GM12878 (cell line): ENCODE data around the gene ANKRD13D. TPM values are rescaled to one million over a fixed set of nuclear protein-coding genes. Genes with fewer than 3 reads are reported as not detected.

Experiments
- ATAC-seq: fragments of 200-7000 bp; cut with Tn5 transposase; 3 replicates; pipeline ENCODE4 v1.9.1; 2020; ENCODE audit warnings: mild to moderate bottlenecking, moderate library complexity
- BruUV-seq: library from RNA; stranded (reverse); fragments of 400-500 nt; replicated peaks from 2 replicates; lab custom pipeline; 2021; lab: Mats Ljungman, UMichigan
- CTCF ChIA-PET: fragments of 300-600 bp; sonication (Branson Sonifier 250); formaldehyde crosslinking; extraction: SDS; loops from one replicate; lab custom pipeline; 2021; ENCODE audit warnings: inconsistent platforms; lab: Yijun Ruan, JAX
- POLR2A ChIA-PET: fragments of 350-600 bp; formaldehyde crosslinking; extraction: SDS; loops from one replicate; lab custom pipeline; 2021; ENCODE audit warnings: inconsistent platforms; lab: Charles Lee
- RAD21 ChIA-PET: fragments of 300-600 bp; sonication (Branson Sonifier 250); formaldehyde crosslinking; loops from one replicate; lab custom pipeline; 2023; ENCODE audit warnings: antibody characterized with exemption; ENCODE audit not compliant: unreplicated experiment; lab: Charles Lee
- SMC1A ChIA-PET: fragments of 300-600 bp; sonication (Branson Sonifier 250); formaldehyde crosslinking; loops from one replicate; lab custom pipeline; 2023; ENCODE audit not compliant: unreplicated experiment, uncharacterized antibody; lab: Charles Lee
- DNase-seq: peaks from one replicate; pipeline ENCODE4 v3.0.0-alpha.2; 2011; ENCODE audit warnings: low read depth, low spot score
- FAIRE-seq: peaks from 3 replicates; lab custom pipeline; 2011; peaks lifted over from hg19 to GRCh38; lab: Jason Lieb, UNC
- H2AFZ ChIP-seq: 2 replicates; pipeline ENCODE4 v1.6.0; 2011; ENCODE audit warnings: low read depth, low read length, control low read depth; ENCODE audit not compliant: control insufficient read depth
- H3K27ac ChIP-seq: 2 replicates; pipeline ENCODE4 v1.5.1; 2011; ENCODE audit warnings: control low read depth; ENCODE audit not compliant: control insufficient read depth, insufficient read depth
- H3K27me3 ChIP-seq, 2 experiments: replicated peaks in 1 of 2; 2 replicates each; pipeline versions ENCODE4 v1.6.0 to v1.6.1; 2011; ENCODE audit warnings: low read length in 1 of 2; ENCODE audit not compliant: control insufficient read depth in 2 of 2, insufficient read depth in 2 of 2
- H3K36me3 ChIP-seq, 2 experiments: 2 replicates each; pipeline ENCODE4 v1.5.1; 2011; ENCODE audit warnings: low read length in 1 of 2; ENCODE audit not compliant: control insufficient read depth in 2 of 2, insufficient read depth in 2 of 2
- H3K4me1 ChIP-seq: 2 replicates; pipeline ENCODE4 v1.6.1; 2011; ENCODE audit warnings: mild to moderate bottlenecking, low read length, moderate library complexity, mixed read lengths; ENCODE audit not compliant: control insufficient read depth, insufficient read depth
- H3K4me2 ChIP-seq: 2 replicates; pipeline ENCODE4 v1.6.0; 2011; ENCODE audit warnings: control low read depth; ENCODE audit not compliant: control insufficient read depth, insufficient read depth
- H3K4me3 ChIP-seq: fragments of 200-600 bp; sonication (generic); 2 replicates; pipeline ENCODE4 v1.5.1; 2016
- H3K79me2 ChIP-seq: 2 replicates; pipeline ENCODE4 v1.6.0; 2011; ENCODE audit warnings: low read length; ENCODE audit not compliant: control insufficient read depth, insufficient read depth
- H3K9ac ChIP-seq: 2 replicates; pipeline ENCODE4 v1.8.0; 2011; ENCODE audit warnings: low read length, control low read depth, mixed read lengths; ENCODE audit not compliant: control insufficient read depth, insufficient read depth
- H3K9me3 ChIP-seq: replicated peaks from 3 replicates; pipeline ENCODE4 v1.5.1; 2011; ENCODE audit warnings: mild to moderate bottlenecking, low read length; ENCODE audit not compliant: control insufficient read depth, insufficient read depth
- H4K20me1 ChIP-seq: 2 replicates; pipeline ENCODE4 v1.6.0; 2011; ENCODE audit not compliant: control insufficient read depth, insufficient read depth
- BCL3 ChIP-seq: IDR thresholded peaks from 2 replicates; pipeline ENCODE4 v1.6.1; 2011; ENCODE audit warnings: borderline replicate concordance, low read depth, mild to moderate bottlenecking, moderate library complexity, low read length; ENCODE audit not compliant: insufficient read depth, poor library complexity, severe bottlenecking
- DPF2 ChIP-seq: fragments of 450-650 bp; IDR thresholded peaks from 2 replicates; pipeline ENCODE4 v1.6.1; 2017; ENCODE audit warnings: mild to moderate bottlenecking
- FOS ChIP-seq: IDR thresholded peaks from 3 replicates; pipeline ENCODE4 v1.6.1; 2011; ENCODE audit warnings: borderline replicate concordance; ENCODE audit not compliant: insufficient read length; ENCODE audit errors: extremely low read depth
- IRF5 ChIP-seq: fragments of 450-650 bp; IDR thresholded peaks from 2 replicates; pipeline ENCODE4 v1.6.1; 2017; ENCODE audit warnings: borderline replicate concordance
- NFYA ChIP-seq: IDR thresholded peaks from 2 replicates; pipeline ENCODE4 v1.6.1; 2011; ENCODE audit warnings: low read depth, mild to moderate bottlenecking, low read length, improper control_type of control experiment, borderline replicate concordance
- NR2C2 ChIP-seq: IDR thresholded peaks from 2 replicates; pipeline ENCODE4 v1.6.1; 2011; ENCODE audit warnings: borderline replicate concordance, low read depth; ENCODE audit not compliant: control insufficient read depth, insufficient read length
- PML ChIP-seq: IDR thresholded peaks from 2 replicates; pipeline ENCODE4 v1.6.1; 2012; ENCODE audit warnings: low read length, inconsistent platforms
- POLR2A ChIP-seq: IDR thresholded peaks from 2 replicates; pipeline ENCODE4 v1.6.1; 2011; ENCODE audit warnings: low read depth, mild to moderate bottlenecking, low read length
- RBBP5 ChIP-seq: fragments of 200-600 bp; sonication (generic); conservative IDR thresholded peaks from 2 replicates; pipeline ENCODE4 v1.6.1; 2016
- SKIL ChIP-seq: fragments of 450-650 bp; IDR thresholded peaks from 2 replicates; pipeline ENCODE4 v1.6.1; 2017; ENCODE audit warnings: mild to moderate bottlenecking, low read depth, inconsistent platforms; ENCODE audit not compliant: poor library complexity, severe bottlenecking
- SRF ChIP-seq, 2 experiments: IDR thresholded peaks; 2 replicates each; pipeline ENCODE4 v1.6.1; 2011; ENCODE audit warnings: low read depth in 2 of 2, low read length in 2 of 2, mild to moderate bottlenecking in 1 of 2, moderate library complexity in 1 of 2
- TCF3 ChIP-seq: IDR thresholded peaks from 2 replicates; pipeline ENCODE4 v1.6.1; 2012; ENCODE audit warnings: low read depth, mild to moderate bottlenecking, low read length, borderline replicate concordance; ENCODE audit not compliant: insufficient read depth
- ZNF24 ChIP-seq: fragments of 450-650 bp; IDR thresholded peaks from 2 replicates; pipeline ENCODE4 v1.6.1; 2017; ENCODE audit warnings: antibody characterized with exemption, mild to moderate bottlenecking
- ZZZ3 ChIP-seq: IDR thresholded peaks from 2 replicates; pipeline ENCODE4 v1.6.1; 2011; ENCODE audit warnings: low read depth; ENCODE audit not compliant: control insufficient read depth, insufficient read length
- WGBS: methylation state at CpG from one replicate; pipeline ENCODE4 v1.1.6; 2016; ENCODE audit warnings: low lambda C conversion rate; ENCODE audit not compliant: insufficient replicate concordance, insufficient coverage; ENCODE audit errors: missing lambda C conversion rate; 5-methylcytosine and 5-hydroxymethylcytosine counted together
- in situ Hi-C: fragments of 300-500 bp; cut with MboI; formaldehyde crosslinking; loops from 9 replicates; pipeline ENCODE4 v1.14.3; 2018; ENCODE audit warnings: mixed read lengths
- intact Hi-C: fragments of 100-400 bp; cut with micrococcal nuclease; formaldehyde crosslinking; loops from one replicate; pipeline ENCODE4 v1.14.2; 2022; ENCODE audit not compliant: unreplicated experiment
- polyA plus RNA-seq, 11 experiments: library from polyadenylated mRNA; depleted of rRNA in 4 of 11; unstranded in 6 of 11; stranded (reverse) in 5 of 11; fragments of >200 nt; fragmentation: Nextera tagmentation in 4 of 11; fragmentation: Illumina TruSeq in 1 of 11; extraction: Ambion mirVana in 4 of 11; extraction: Trizol in 1 of 11; gene quantifications; 1 replicate in 1 of 11; 2 replicates in 10 of 11; pipeline versions ENCODE4 v1.2.1 to v1.2.3, GENCODE V29; 2011 to 2016; ENCODE audit warnings: inconsistent platforms in 2 of 11, missing spikeins in 2 of 11, low read depth in 1 of 11
- total RNA-seq, 4 experiments: library from RNA; depleted of rRNA in 3 of 4; stranded (reverse); fragments of >200 nt in 3 of 4; fragmentation: Illumina TruSeq in 1 of 4; extraction: Trizol in 1 of 4; gene quantifications; 2 replicates each; pipeline versions ENCODE4 v1.2.1 to v1.2.3, GENCODE V29; 2013 to 2021
- TF ChIP-seq, protein P1 (sequence below): fragments of 450-650 bp; IDR thresholded peaks from 2 replicates; pipeline ENCODE4 v1.6.1; 2017; ENCODE audit warnings: low read depth, mild to moderate bottlenecking, moderate library complexity

ANKRD13D gene
- total and polyA plus RNA-seq, 10 of the 15 experiments (the other 5 are each of a cell fraction or from before 2014, with no cell fraction given) = 2.0 to 56.2 (median 21.4) TPM

DNA sequence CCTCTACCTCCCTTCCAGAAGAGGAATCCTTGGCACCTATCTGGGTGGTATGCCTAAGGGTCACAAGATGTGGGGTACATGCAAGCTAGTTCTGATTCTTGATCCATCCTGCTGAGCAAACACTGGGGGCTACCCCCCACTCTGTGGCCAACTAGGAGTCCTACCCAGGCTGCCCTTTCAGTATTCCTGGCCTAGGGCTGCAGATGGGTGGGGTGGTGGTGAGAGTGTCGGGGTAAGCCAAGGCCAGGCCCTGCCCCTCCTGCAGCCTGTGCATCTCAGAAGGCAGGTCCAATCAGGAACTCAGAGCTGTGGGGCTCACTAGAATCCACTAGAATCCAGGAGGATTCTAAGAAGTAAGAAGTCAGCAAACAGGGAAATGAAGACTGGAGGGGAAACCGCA, 25.1 kb downstream of the ANKRD13D start (continued):
- TF ChIP-seq SKIL (no peak), RBBP5 (no peak), DPF2 (no peak), SRF (IDR thresholded peaks at IDR 0.05; ENCODE audit: low read depth in 2 of 2, low read length in 2 of 2) (no peak), NFYA (no peak), POLR2A (no peak)
- TF ChIP-seq, protein P1, sequence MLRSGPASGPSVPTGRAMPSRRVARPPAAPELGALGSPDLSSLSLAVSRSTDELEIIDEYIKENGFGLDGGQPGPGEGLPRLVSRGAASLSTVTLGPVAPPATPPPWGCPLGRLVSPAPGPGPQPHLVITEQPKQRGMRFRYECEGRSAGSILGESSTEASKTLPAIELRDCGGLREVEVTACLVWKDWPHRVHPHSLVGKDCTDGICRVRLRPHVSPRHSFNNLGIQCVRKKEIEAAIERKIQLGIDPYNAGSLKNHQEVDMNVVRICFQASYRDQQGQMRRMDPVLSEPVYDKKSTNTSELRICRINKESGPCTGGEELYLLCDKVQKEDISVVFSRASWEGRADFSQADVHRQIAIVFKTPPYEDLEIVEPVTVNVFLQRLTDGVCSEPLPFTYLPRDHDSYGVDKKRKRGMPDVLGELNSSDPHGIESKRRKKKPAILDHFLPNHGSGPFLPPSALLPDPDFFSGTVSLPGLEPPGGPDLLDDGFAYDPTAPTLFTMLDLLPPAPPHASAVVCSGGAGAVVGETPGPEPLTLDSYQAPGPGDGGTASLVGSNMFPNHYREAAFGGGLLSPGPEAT = no peak

GRCh38 chr11:67315325-67315909, 26.3 kb downstream of the ANKRD13D start:
- ATAC-seq = no peak
- intact Hi-C loops (no loop called here), in situ Hi-C loops (loop anchor here (5.0 kb wide), 1 partner anchor 53 kb away; no protein-coding TSS in a partner anchor)
- SMC1A ChIA-PET = interaction anchor here (0.6 to 5.1 kb wide), 4 partner anchors 22 to 226 kb away, joined by 4 to 65 read pairs (median 16); partner anchors contain the start of gene GRK2
- H3K4me3 ChIP-seq = no peak overlapping the region
- no peaks in the 10 kb centered on the region for H3K79me2 ChIP-seq
- CTCF ChIA-PET = interaction anchor here (0.6 to 12.1 kb wide), 8 partner anchors 10 to 233 kb away, joined by 4 to 151 read pairs (median 11); partner anchors contain the start of genes ANKRD13D, POLD4 and SSH3
- DNase-seq = no peak
- no peaks in the 10 kb centered on the region for H3K27me3 ChIP-seq
- no peak for FAIRE-seq
- no peaks in the 10 kb centered on the region for H3K9me3 ChIP-seq
- H3K27ac ChIP-seq = no peak overlapping the region
- BruUV-seq = no TSS peak
- 85% methylated on average over 9 of the region's 9 CpGs for WGBS
- POLR2A ChIA-PET = interaction anchor here (0.8 to 1.5 kb wide), 7 partner anchors 14 to 47 kb away, joined by 3 to 5 read pairs (median 3); no protein-coding TSS in a partner anchor
- H2AFZ ChIP-seq = no peak overlapping the region
- H3K9ac ChIP-seq = no peak overlapping the region
- no peak overlapping the region for H3K4me2 ChIP-seq
- H3K36me3 ChIP-seq = no peaks in the 10 kb centered on the region
- H4K20me1 ChIP-seq = no peaks in the 10 kb centered on the region
- RAD21 ChIA-PET = interaction anchor here (1.2 to 7.8 kb wide), 4 partner anchors 28 to 234 kb away, joined by 4 to 75 read pairs (median 38); partner anchors contain the start of gene POLD4
- H3K4me1 ChIP-seq = peaks cover 3% of the 10 kb centered on the region
- TF ChIP-seq ZNF24 (no peak), FOS (no peak), PML (no peak), NR2C2 (no peak), IRF5 (no peak), TCF3 (no peak), BCL3 (no peak), ZZZ3 (no peak)
